Central memory CD8-positive, alpha-beta T cell (primary cell): Measurements from ENCODE around the gene BFSP1.
A peak's percentile ranks its signal among the peaks of the same experiment; 100 is the strongest.

Source experiments
- ATAC-seq: fragments of 150-1000 bp; cut with Tn5 transposase; replicated peaks from 2 replicates; pipeline ENCODE4 v1.10.0; 2022; ENCODE audit warnings: mild to moderate bottlenecking, moderate FRiP score, moderate number of reproducible peaks; ENCODE audit not compliant: poor library complexity, severe bottlenecking; ENCODE audit errors: extremely low read depth
- DNase-seq, 2 donors: peaks; one replicate each; pipeline ENCODE4 v3.0.0; 2021; ENCODE audit warnings: low spot score in 2 of 2
- H3K27ac Mint-ChIP-seq: one replicate; pipeline ENCODE4 v1.8.0; 2022; ENCODE audit warnings: low read depth, mild to moderate bottlenecking, moderate library complexity, mixed read lengths
- H3K27me3 Mint-ChIP-seq: one replicate; pipeline ENCODE4 v1.8.0; 2022; ENCODE audit warnings: mixed read lengths
- H3K36me3 Mint-ChIP-seq: one replicate; pipeline ENCODE4 v1.8.0; 2022; ENCODE audit warnings: mild to moderate bottlenecking, moderate library complexity, mixed read lengths; ENCODE audit not compliant: insufficient read depth
- H3K4me1 Mint-ChIP-seq: one replicate; pipeline ENCODE4 v1.8.0; 2022; ENCODE audit warnings: mixed read lengths
- H3K4me3 Mint-ChIP-seq: one replicate; pipeline ENCODE4 v1.8.0; 2022; ENCODE audit warnings: mild to moderate bottlenecking, moderate library complexity, mixed read lengths
- H3K9me3 Mint-ChIP-seq: one replicate; pipeline ENCODE4 v1.8.0; 2022; ENCODE audit warnings: mixed read lengths

The BFSP1 gene

DNA sequence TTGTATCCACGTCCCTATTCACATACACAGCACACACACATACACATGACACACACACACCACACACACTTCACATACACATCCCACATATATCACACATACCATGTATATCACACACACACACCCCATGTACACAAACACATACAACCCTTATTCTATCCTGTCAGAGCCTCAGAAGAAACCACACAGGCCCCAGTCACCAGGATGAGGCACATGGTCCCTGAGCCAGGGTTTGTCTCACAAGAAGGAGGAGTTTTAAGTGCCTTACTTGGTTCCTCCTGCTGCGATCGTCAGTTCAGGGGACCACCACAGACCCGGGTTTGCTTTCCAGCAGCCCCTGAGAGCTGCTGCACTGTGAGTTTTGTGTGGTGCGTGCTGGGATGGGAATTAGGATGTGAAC is 23.6 kb downstream of the BFSP1 start:
- Mint-ChIP-seq H3K4me3 (no peak overlapping the region), H3K4me1 (peaks cover 51% of the 10 kb centered on the region), H3K9me3 (no peaks in the 10 kb centered on the region), H3K27me3 (no peaks in the 10 kb centered on the region), H3K27ac (no peak overlapping the region), H3K36me3 (peaks cover 3% of the 10 kb centered on the region)
- no peak for DNase-seq
- ATAC-seq, result no peak

DNA sequence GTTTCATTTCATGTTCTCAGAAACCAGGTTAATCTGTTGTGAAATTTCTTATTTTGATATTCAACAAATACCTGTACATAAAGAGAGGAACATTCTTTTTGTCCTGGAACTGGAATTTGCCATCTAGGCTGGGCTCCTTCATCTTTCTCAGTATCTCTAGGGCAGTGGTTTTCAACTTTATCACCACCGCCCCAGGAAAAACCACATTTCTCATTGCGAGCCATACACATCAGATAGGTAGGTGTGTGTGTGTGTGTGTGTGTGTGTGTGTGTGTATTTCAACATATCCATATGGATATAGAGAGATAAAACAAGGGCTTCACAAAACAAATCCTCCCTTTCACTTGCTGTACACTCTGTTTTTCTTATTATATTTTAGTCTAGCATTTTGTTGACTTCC is 24.1 kb downstream of the BFSP1 start:
- Mint-ChIP-seq H3K27ac (no peak overlapping the region), H3K27me3 (no peaks in the 10 kb centered on the region), H3K4me1 (peaks cover 49% of the 10 kb centered on the region), H3K9me3 (no peaks in the 10 kb centered on the region), H3K36me3 (peaks cover 3% of the 10 kb centered on the region), H3K4me3 (no peak overlapping the region)
- DNase-seq (no peak), ATAC-seq (no peak)

DNA sequence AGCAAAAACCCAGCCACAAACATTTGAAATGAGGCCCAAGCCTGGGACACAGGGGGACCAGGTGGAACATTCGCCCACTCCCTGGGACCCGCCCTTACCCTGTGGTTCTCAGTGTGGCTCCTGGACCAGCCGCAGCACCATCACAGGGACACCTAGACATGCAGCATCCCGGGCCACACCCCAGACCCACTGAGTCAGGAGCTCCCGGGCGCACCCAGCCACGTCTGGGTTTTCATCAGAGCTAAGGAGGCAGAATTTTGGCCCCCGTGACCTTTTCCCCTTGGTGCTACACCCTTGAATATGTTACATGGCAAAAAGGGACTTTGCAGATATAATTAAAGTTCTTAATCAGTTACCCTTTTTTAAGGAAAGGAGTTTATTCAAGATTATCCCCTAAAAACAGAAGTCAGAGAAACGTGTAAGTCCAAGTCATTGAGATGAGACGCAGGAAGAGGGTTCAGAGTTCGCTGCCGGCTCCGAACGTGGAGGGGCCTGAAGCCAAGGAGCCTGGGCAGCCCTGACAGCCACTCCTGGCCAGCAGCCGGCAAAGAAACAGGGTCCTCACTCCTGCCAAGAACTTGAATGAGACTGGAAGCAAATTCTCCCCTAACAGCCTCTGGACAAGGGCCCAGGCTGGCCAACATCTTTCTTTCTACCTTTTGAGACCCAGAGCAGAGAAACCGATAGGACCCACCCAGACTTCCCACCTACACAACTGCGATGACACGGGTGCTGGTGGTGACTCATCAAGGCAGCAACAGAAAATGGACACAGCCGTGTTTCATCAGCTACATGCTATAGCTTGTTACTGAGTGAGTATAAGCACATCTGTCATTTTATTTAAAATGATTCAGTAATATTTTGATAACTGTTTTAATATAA is 25.3 kb downstream of the BFSP1 start:
- peaks cover 3% of the 10 kb centered on the region for H3K36me3 Mint-ChIP-seq
- H3K9me3 Mint-ChIP-seq, result no peaks in the 10 kb centered on the region
- H3K27ac Mint-ChIP-seq, result peak overlapping the region; percentile 71
- H3K27me3 Mint-ChIP-seq, result peaks cover 6% of the 10 kb centered on the region
- DNase-seq (no peak), ATAC-seq (peak; percentile 53)
- H3K4me3 Mint-ChIP-seq, result peak overlapping the region; percentile 78
- peaks cover 38% of the 10 kb centered on the region for H3K4me1 Mint-ChIP-seq

DNA sequence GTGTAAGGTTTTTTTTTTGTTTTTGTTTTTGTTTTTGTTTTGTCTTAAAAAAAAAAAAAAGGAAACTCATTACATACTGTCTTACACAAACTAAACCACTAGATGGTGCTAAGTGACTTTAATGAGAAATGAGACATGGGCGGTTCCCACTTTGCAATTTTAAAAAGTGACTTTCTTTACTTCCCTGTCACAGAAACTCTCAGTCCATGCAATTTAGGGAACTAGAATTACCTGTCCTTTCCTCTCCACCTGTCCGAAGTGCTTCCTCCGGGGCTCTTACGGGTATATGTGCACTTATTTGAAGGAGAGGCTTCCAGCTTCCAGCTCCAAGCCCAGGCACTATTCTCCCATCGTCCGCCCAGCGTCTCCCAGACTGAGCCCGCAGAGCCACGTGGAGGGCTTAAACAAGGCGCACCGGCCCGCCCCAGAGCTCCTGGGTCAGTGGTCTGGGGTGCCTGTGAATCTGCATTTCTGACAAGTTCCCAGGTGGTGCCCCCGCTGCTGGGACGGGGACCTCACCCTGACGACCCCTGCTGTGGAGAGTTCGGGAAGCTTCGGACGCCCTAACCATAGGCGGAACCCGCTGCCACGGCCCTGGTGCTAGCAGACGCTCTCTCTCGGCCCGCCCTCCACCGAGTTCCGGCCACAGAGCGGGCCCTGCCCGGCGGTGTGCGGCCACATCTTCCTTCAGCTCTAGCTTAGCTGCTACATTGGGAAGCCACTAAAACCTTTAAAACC is 26.1 kb downstream of the BFSP1 start:
- peaks cover 3% of the 10 kb centered on the region for H3K36me3 Mint-ChIP-seq
- DNase-seq (peak; percentile 30 to 37), ATAC-seq (peak; percentile 70)
- H3K9me3 Mint-ChIP-seq, result no peaks in the 10 kb centered on the region
- peaks cover 35% of the 10 kb centered on the region for H3K4me1 Mint-ChIP-seq
- peak overlapping the region; percentile 71 for H3K27ac Mint-ChIP-seq
- H3K27me3 Mint-ChIP-seq, result peaks cover 6% of the 10 kb centered on the region
- peak overlapping the region; percentile 78 for H3K4me3 Mint-ChIP-seq

DNA sequence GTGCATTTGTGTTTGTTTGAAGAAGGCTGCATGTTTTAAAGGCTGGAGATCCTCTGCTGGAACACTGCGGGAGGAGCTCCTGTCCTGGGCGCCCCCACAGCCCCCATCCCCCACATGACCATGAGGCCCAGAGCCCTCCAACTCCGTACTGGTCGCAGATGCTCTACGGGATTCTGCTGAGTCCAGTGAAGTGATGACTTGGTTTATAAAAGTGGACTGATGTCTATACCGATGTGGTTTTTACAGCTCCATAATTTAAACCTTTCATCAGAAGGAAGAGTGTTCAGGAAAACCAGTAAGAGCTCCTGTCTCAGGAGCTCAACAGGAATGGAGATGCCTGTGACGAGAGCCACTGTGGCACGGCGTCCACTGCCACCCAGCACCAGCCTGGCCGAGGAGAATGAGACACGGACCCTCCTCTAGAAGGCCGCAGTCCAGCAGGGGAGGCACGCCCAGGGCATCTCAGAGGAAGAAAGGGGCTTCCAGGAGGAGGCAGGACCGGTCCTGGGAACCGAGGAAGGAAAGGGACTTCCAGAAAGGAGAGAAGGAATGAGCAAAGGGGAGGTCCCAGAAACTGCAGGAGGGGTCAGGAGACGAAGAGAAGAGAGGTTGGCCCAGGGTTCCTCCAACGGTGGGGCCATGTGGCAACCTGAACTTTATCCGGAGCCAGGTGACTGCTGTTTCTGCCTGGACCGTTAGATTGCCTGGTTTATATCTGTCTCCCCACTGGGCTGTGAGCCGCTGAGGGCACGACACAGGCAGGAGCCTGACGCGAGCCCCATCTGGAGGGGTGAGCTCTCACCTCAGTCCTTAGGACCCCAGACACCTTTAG is 26.9 kb downstream of the BFSP1 start:
- peaks cover 3% of the 10 kb centered on the region for H3K36me3 Mint-ChIP-seq
- ATAC-seq, result peak; percentile 44
- H3K27me3 Mint-ChIP-seq, result peaks cover 6% of the 10 kb centered on the region
- peak overlapping the region; percentile 78 for H3K4me3 Mint-ChIP-seq
- no peaks in the 10 kb centered on the region for H3K9me3 Mint-ChIP-seq
- peak overlapping the region; percentile 71 for H3K27ac Mint-ChIP-seq
- H3K4me1 Mint-ChIP-seq, result peaks cover 35% of the 10 kb centered on the region
- peak; percentile 14 to 33 for DNase-seq

DNA sequence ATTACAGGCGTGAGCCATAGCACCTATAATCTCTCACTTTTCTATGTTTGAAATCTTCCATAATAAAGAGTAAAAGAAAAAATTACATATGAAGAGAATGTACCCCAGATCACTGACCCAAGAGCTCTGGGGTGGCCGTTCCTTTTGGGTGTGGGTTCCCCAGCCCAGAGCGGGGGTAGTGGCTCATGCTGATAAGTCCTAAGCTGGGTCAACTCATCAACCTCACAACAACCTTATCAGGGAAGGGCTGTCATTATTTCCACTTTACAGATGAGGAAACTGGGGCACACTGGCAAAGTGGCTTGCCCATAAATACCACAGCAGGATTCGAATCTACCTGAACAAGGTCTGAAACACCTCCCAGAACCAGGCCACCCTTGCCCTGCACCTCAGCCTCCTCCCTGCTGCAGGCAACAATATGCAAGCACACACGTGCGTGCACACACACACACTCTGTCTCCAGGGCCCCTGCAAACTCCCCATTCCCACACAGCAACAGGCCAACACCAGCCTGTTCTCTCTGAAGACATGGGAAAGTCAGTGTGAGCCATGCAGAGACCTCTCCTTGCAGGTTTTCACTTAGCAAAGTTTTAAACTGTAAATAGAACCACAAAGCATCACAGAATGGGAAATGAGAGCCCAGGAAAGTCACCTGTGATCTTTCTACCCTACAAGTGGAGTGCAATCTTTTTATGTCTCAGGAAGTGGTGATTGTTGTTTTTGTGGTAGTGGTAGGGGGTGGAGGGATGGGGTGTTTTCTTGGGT is 27.7 kb downstream of the BFSP1 start:
- peaks cover 6% of the 10 kb centered on the region for H3K27me3 Mint-ChIP-seq
- H3K27ac Mint-ChIP-seq, result peak overlapping the region; percentile 71
- no peaks in the 10 kb centered on the region for H3K9me3 Mint-ChIP-seq
- peaks cover 35% of the 10 kb centered on the region for H3K4me1 Mint-ChIP-seq
- no peak for DNase-seq
- no peak for ATAC-seq
- H3K4me3 Mint-ChIP-seq, result no peak overlapping the region
- peaks cover 3% of the 10 kb centered on the region for H3K36me3 Mint-ChIP-seq

DNA sequence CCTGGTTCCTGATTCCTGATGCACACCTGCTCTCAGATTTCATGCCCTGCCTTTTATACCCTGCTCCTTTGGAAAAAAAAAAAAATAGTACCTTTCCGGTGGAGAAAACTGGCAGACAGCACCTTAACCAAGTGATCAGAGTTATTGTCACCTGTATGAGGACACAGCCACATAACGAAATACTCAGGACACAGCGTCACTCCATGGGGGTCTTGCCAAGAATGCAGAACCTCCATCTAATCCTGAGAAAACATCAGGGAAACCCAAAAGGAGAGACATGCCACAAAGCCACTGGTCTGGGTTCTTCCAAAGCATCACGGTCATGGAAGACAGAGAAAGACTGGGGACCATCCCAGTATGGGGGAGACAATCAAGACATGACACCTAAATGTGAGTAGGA is 29.1 kb downstream of the BFSP1 start:
- Mint-ChIP-seq H3K4me1 (peaks cover 29% of the 10 kb centered on the region), H3K9me3 (no peaks in the 10 kb centered on the region), H3K27ac (no peak overlapping the region), H3K36me3 (peaks cover 3% of the 10 kb centered on the region), H3K27me3 (peaks cover 6% of the 10 kb centered on the region), H3K4me3 (no peak overlapping the region)
- ATAC-seq (no peak), DNase-seq (no peak)

DNA sequence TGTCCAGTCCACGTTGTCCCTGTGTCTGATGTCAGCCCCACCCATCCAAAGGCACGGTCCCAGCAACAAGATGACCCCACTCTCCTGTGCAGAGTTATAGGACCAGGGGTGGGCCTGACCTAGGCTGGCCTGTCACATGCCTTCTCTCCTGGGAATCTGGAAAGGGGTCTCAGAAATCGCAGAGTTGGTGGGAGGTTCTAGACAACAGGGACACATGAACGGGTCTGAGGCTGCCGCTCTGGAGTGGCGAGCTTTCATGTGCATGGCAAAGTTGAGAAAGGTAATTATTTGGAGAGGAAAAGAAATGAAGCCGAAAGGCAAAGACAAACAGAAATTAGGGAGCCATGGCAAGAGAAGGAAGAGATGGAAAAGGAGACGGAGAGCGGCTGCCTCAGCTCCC is 29.5 kb downstream of the BFSP1 start:
- no peaks in the 10 kb centered on the region for H3K9me3 Mint-ChIP-seq
- peaks cover 3% of the 10 kb centered on the region for H3K36me3 Mint-ChIP-seq
- H3K27ac Mint-ChIP-seq, result no peak overlapping the region
- H3K27me3 Mint-ChIP-seq, result peaks cover 6% of the 10 kb centered on the region
- H3K4me1 Mint-ChIP-seq, result peaks cover 29% of the 10 kb centered on the region
- H3K4me3 Mint-ChIP-seq, result no peak overlapping the region
- DNase-seq, result no peak
- no peak for ATAC-seq

DNA sequence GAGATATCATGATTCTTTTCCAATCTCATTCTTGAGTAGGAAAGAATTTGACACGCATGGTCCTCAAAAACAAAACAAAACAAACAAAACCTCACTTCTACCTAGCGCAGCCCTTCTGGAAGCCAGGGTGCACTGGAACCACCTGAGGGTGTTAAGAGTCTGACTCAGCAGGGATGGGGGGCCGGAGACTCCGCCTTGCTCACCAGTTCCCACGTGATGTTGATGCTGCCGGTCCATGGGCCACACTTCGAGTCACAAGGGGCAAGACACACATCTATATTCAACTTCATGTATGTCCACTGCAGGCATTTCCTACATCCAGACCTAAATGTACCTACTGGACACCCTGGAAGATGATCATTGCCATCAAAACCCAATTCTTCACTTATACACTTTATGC is 30.4 kb downstream of the BFSP1 start:
- no peak for ATAC-seq
- no peak for DNase-seq
- Mint-ChIP-seq H3K9me3 (no peaks in the 10 kb centered on the region), H3K36me3 (peaks cover 3% of the 10 kb centered on the region), H3K27ac (no peak overlapping the region), H3K4me3 (no peak overlapping the region), H3K27me3 (peaks cover 6% of the 10 kb centered on the region), H3K4me1 (peaks cover 25% of the 10 kb centered on the region)

DNA sequence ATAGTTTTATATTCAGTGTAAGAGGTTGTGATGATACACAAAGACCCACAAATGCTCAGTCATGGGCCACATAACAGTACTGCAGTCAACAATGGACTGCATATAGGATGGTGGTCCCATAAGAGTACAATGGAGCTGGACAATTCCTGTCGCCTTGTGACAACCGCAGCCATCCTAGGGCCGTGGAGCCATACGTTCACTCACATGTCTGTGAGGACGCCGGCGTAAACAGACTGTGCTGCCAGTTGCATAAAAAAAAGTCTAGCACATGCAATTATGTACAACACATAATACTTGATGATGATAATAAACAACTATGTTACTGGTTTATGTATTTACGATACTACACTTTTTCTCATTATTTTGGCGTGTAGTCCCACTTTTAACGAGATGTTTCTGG is 30.9 kb downstream of the BFSP1 start:
- Mint-ChIP-seq H3K4me3 (no peak overlapping the region), H3K9me3 (no peaks in the 10 kb centered on the region), H3K4me1 (peaks cover 20% of the 10 kb centered on the region)

DNA sequence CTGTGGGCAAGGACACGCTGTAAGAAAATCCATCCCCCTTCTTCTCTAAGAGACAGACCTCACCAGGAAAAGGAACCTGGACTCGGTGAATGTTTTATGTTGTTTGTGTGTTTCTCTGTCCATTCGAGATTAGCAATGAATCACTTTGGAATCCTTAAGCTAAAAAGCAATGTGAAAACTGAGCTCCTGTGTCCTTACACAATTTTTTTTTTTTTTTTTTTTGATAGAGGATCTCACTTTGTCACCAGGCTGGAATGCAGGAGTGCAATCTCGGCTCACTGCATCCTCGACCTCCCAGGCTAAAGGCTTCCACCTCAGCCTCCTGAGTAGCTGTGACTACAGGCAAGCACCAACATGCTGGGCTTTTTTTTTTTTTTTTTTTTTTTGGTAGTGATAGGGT is 32.1 kb downstream of the BFSP1 start:
- DNase-seq, result no peak
- Mint-ChIP-seq H3K27ac (no peak overlapping the region), H3K9me3 (no peaks in the 10 kb centered on the region)

More for the DNA sequence above, 30.9 kb downstream of the BFSP1 start:
- no peak overlapping the region for H3K27ac Mint-ChIP-seq
- ATAC-seq, result no peak
- peaks cover 2% of the 10 kb centered on the region for H3K36me3 Mint-ChIP-seq
- DNase-seq, result no peak
- H3K27me3 Mint-ChIP-seq, result peaks cover 6% of the 10 kb centered on the region

DNA sequence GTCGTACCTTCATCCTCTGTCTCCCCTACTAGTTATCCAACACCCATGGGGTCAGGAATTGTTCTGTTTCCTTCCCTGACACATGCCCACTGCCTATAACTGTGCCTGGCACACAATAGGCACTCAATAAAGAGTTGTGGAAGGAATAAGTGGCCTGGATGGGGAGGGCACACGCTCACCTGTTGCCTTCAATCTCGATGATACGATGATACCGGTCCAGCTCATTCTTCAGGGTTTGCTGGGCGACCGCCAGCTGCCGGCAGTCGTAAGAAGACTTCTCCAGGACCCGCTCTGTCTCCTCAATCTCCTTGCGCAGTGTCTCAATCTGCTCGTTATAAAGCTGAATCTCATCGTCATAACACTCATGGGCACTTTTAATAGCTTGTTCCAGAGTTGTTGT is 32.5 kb downstream of the BFSP1 start:
- ATAC-seq, result no peak
- Mint-ChIP-seq H3K27me3 (peaks cover 6% of the 10 kb centered on the region), H3K27ac (no peak overlapping the region)

More for the DNA sequence above, 32.1 kb downstream of the BFSP1 start:
- Mint-ChIP-seq H3K4me3 (no peak overlapping the region), H3K27me3 (peaks cover 6% of the 10 kb centered on the region), H3K36me3 (no peaks in the 10 kb centered on the region), H3K4me1 (peaks cover 8% of the 10 kb centered on the region)
- no peak for ATAC-seq

More for the DNA sequence above, 32.5 kb downstream of the BFSP1 start:
- Mint-ChIP-seq H3K4me3 (no peak overlapping the region), H3K9me3 (no peaks in the 10 kb centered on the region), H3K4me1 (peaks cover 4% of the 10 kb centered on the region), H3K36me3 (no peaks in the 10 kb centered on the region)
- no peak for DNase-seq
